HepG2 (cell line): ENCODE data around the gene EPC2. TPM values are rescaled to one million over a fixed set of nuclear protein-coding genes. Genes with fewer than 3 reads are reported as not detected.

Source experiments
- ATAC-seq: fragments of 200-7000 bp; cut with Tn5 transposase; 3 replicates; pipeline ENCODE4 v1.9.1; 2020; ENCODE audit warnings: mild to moderate bottlenecking, moderate library complexity
- BruUV-seq: library from RNA; stranded (reverse); fragments of 400-500 nt; replicated peaks from 2 replicates; lab custom pipeline; 2021; lab: Mats Ljungman, UMichigan
- CTCF ChIA-PET: fragments of 300-600 bp; formaldehyde crosslinking; extraction: SDS; loops from one replicate; lab custom pipeline; 2021; ENCODE audit warnings: low total read pairs, inconsistent platforms, low intra/inter-chr PET ratio; lab: Yijun Ruan, JAX
- POLR2A ChIA-PET: fragments of 350-600 bp; sonication (Branson Sonifier 250); formaldehyde crosslinking; loops from one replicate; lab custom pipeline; 2020; ENCODE audit warnings: antibody characterized with exemption, inconsistent platforms; lab: Yijun Ruan, JAX
- DNase-seq: peaks from one replicate; pipeline ENCODE4 v3.0.0-alpha.2; 2015; ENCODE audit warnings: low spot score
- FAIRE-seq: peaks from 3 replicates; lab custom pipeline; 2011; peaks lifted over from hg19 to GRCh38; lab: Jason Lieb, UNC
- H2AFZ ChIP-seq: one replicate; pipeline ENCODE4 v1.6.1; 2011; ENCODE audit warnings: low read length, inconsistent platforms
- H3K27ac ChIP-seq: fragments of 300-600 bp; 3 replicates; pipeline ENCODE4 v1.8.0; 2011; ENCODE audit warnings: mixed run types, mild to moderate bottlenecking, mixed read lengths, low read length, inconsistent platforms; ENCODE audit not compliant: insufficient read depth; ENCODE audit errors: extremely low read length
- H3K27me3 ChIP-seq, 2 experiments: fragments of 200-600 bp in 1 of 2; 2 replicates in 1 of 2; 3 replicates in 1 of 2; pipeline versions ENCODE4 v1.6.0 to v1.8.0; 2011; ENCODE audit warnings: low read length in 2 of 2, mild to moderate bottlenecking in 2 of 2, moderate library complexity in 2 of 2, inconsistent platforms in 1 of 2; ENCODE audit not compliant: insufficient read depth in 2 of 2, control insufficient read depth in 1 of 2
- H3K36me3 ChIP-seq, 2 experiments: fragments of 200-600 bp in 1 of 2; replicated peaks in 1 of 2; 2 replicates in 1 of 2; 3 replicates in 1 of 2; pipeline versions ENCODE4 v1.5.1 to v1.8.0; 2011; ENCODE audit warnings: low read length in 2 of 2, inconsistent platforms in 1 of 2; ENCODE audit not compliant: insufficient read depth in 2 of 2, control insufficient read depth in 1 of 2
- H3K4me1 ChIP-seq: 2 replicates; pipeline ENCODE4 v1.5.1; 2012; ENCODE audit warnings: low read length, inconsistent platforms; ENCODE audit not compliant: insufficient read depth
- H3K4me2 ChIP-seq: 2 replicates; pipeline ENCODE4 v1.6.0; 2011; ENCODE audit warnings: low read depth, low read length, inconsistent platforms
- H3K4me3 ChIP-seq, 3 experiments: fragments of 200-600 bp in 1 of 3; sonication (generic), shearing (Covaris generic) in 1 of 3; replicated peaks in 1 of 3; 2 replicates each; pipeline ENCODE4 v1.5.1; 2011 to 2016; ENCODE audit warnings: low read length in 3 of 3, inconsistent platforms in 2 of 3, low read depth in 2 of 3, mild to moderate bottlenecking in 2 of 3, control low read depth in 1 of 3, mixed read lengths in 1 of 3; ENCODE audit not compliant: insufficient read depth in 1 of 3
- H3K79me2 ChIP-seq: one replicate; pipeline ENCODE4 v1.6.1; 2011; ENCODE audit warnings: low read length, inconsistent platforms; ENCODE audit not compliant: insufficient read depth
- H3K9ac ChIP-seq: 2 replicates; pipeline ENCODE4 v1.6.0; 2011; ENCODE audit warnings: mild to moderate bottlenecking, low read depth, low read length, inconsistent platforms; ENCODE audit not compliant: insufficient read depth
- H3K9me3 ChIP-seq: 2 replicates; pipeline ENCODE4 v1.5.1; 2012; ENCODE audit warnings: mild to moderate bottlenecking, low read length
- H4K20me1 ChIP-seq: 2 replicates; pipeline ENCODE4 v1.6.0; 2011; ENCODE audit warnings: inconsistent platforms, mild to moderate bottlenecking, low read length, moderate library complexity; ENCODE audit not compliant: insufficient read depth
- HDAC1 ChIP-seq: sonication (generic); formaldehyde crosslinking; IDR thresholded peaks from 2 replicates; pipeline ENCODE4 v1.5.1; 2020; ENCODE audit warnings: mild to moderate bottlenecking, missing genetic modification reagents
- HHEX ChIP-seq: IDR thresholded peaks from 2 replicates; pipeline ENCODE4 v1.6.1; 2016; ENCODE audit warnings: control low read depth
- HNRNPH1 ChIP-seq: fragments of 200-400 bp; formaldehyde crosslinking; optimal IDR thresholded peaks from 2 replicates; pipeline ENCODE3; 2017; ENCODE audit warnings: mild to moderate bottlenecking, low read depth, low read length
- ISL2 ChIP-seq: sonication (generic); formaldehyde crosslinking; IDR thresholded peaks from 2 replicates; pipeline ENCODE4 v1.5.0; 2020; ENCODE audit warnings: missing genetic modification reagents
- KAT7 ChIP-seq: IDR thresholded peaks from 2 replicates; pipeline ENCODE4 v1.6.1; 2018; ENCODE audit warnings: borderline replicate concordance, missing compliant biosample characterization
- KDM4B ChIP-seq: sonication (generic); formaldehyde crosslinking; IDR thresholded peaks from 2 replicates; pipeline ENCODE4 v1.4.0; 2020; ENCODE audit warnings: missing genetic modification reagents
- KDM6A ChIP-seq: IDR thresholded peaks from 2 replicates; pipeline ENCODE4 v1.6.1; 2016; ENCODE audit warnings: low read depth
- KMT2B ChIP-seq: IDR thresholded peaks from 2 replicates; pipeline ENCODE4 v1.6.1; 2016; ENCODE audit warnings: missing genetic modification reagents, missing compliant biosample characterization
- NFRKB ChIP-seq: fragments of 450-650 bp; IDR thresholded peaks from 2 replicates; pipeline ENCODE4 v1.6.1; 2017
- PRMT3 ChIP-seq: sonication (generic); formaldehyde crosslinking; IDR thresholded peaks from 2 replicates; pipeline ENCODE4 v1.8.1; 2022; ENCODE audit warnings: low read depth, mild to moderate bottlenecking, moderate library complexity, missing genetic modification reagents, borderline replicate concordance
- SALL2 ChIP-seq: sonication (generic); formaldehyde crosslinking; IDR thresholded peaks from 2 replicates; pipeline ENCODE4 v1.8.1; 2023; ENCODE audit warnings: mild to moderate bottlenecking, missing genetic modification reagents, inconsistent platforms
- SP2 ChIP-seq: sonication (generic); formaldehyde crosslinking; IDR thresholded peaks from 2 replicates; pipeline ENCODE4 v1.5.1; 2020; ENCODE audit warnings: mild to moderate bottlenecking, missing genetic modification reagents
- ZEB1 ChIP-seq: IDR thresholded peaks from 2 replicates; pipeline ENCODE4 v1.6.1; 2012; ENCODE audit warnings: mild to moderate bottlenecking, low read depth, inconsistent platforms; ENCODE audit not compliant: insufficient replicate concordance
- ZNF264 ChIP-seq: sonication (generic); formaldehyde crosslinking; IDR thresholded peaks from 2 replicates; pipeline ENCODE4 v1.4.0; 2020; ENCODE audit warnings: missing genetic modification reagents
- ZNF460 ChIP-seq: sonication (generic); formaldehyde crosslinking; IDR thresholded peaks from 2 replicates; pipeline ENCODE4 v1.5.1; 2020; ENCODE audit warnings: missing genetic modification reagents, mild to moderate bottlenecking, borderline replicate concordance
- ZSCAN31 ChIP-seq: sonication (generic); formaldehyde crosslinking; IDR thresholded peaks from 2 replicates; pipeline ENCODE4 v1.5.0; 2020; ENCODE audit warnings: low read depth, mild to moderate bottlenecking, missing genetic modification reagents
- WGBS: methylation state at CpG from one replicate; pipeline ENCODE4 v1.1.6; 2017; ENCODE audit warnings: low lambda C conversion rate; 5-methylcytosine and 5-hydroxymethylcytosine counted together
- in situ Hi-C: cut with HindIII; loops from 2 replicates; pipeline ENCODE4 v1.10.0; 2017; ENCODE audit warnings: low pct_unique_long_range_greater_than_20kb; ENCODE audit not compliant: extremely low pct_ligation_motif_present
- intact Hi-C: fragments of 100-400 bp; cut with micrococcal nuclease; formaldehyde crosslinking; loops from one replicate; pipeline ENCODE4 v1.10.0; 2022; ENCODE audit not compliant: unreplicated experiment
- polyA plus RNA-seq, 8 experiments: library from polyadenylated mRNA; depleted of rRNA in 3 of 8; stranded (reverse) in 7 of 8; unstranded in 1 of 8; fragments of >200 nt; fragmentation: Illumina TruSeq in 4 of 8; extraction: Trizol in 4 of 8; gene quantifications; 2 replicates each; pipeline versions ENCODE4 v1.2.1 to v1.2.3, GENCODE V29; 2011 to 2016; ENCODE audit warnings: low read depth in 4 of 8, missing spikeins in 1 of 8, mixed read lengths in 1 of 8; ENCODE audit not compliant: insufficient read depth in 1 of 8
- total RNA-seq, 5 experiments: library from RNA; depleted of rRNA; stranded (reverse); fragments of >200 nt; fragmentation: Illumina TruSeq; extraction: Trizol; gene quantifications; 2 replicates each; pipeline ENCODE4 v1.2.3, GENCODE V29; 2016; ENCODE audit warnings: low read depth in 1 of 5

EPC2 gene
- total and polyA plus RNA-seq, 2 of the 13 experiments (the other 11 are each of a cell fraction or from before 2014, with no cell fraction given): 20.5 to 22.0 TPM

DNA sequence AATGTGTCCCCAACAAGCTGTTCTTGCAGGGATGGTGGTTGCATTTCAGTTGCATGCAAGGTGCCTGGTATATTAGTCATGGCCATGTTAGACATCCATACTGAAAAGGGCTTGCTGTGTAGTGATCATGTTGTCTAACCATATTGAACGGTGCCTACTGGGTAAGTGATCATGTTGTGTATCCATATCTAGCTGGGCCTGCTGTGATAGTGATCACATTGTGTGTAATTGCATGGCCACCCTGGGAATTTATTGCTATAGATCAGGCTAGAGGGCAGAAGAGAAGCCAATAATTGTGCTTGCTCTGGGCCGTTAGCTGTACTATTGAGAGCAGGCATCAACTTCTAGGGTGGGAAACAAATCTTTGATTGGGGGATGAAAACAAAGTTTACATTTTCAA is 9.8 kb upstream of the EPC2 start:
- Histone ChIP-seq H3K27ac (no peak overlapping the region), H3K9ac (no peak overlapping the region), H3K79me2 (no peaks in the 10 kb centered on the region), H3K36me3 (no peaks in the 10 kb centered on the region), H3K27me3 (peaks cover 0 to 8% of the 10 kb centered on the region in 2 experiments; a peak in 2 of 5 replicates), H3K4me3 (no peak overlapping the region), H4K20me1 (no peaks in the 10 kb centered on the region), H3K4me2 (no peak overlapping the region), H3K4me1 (no peaks in the 10 kb centered on the region), H2AFZ (no peak overlapping the region), H3K9me3 (no peaks in the 10 kb centered on the region)
- intact Hi-C loops: no loop called here
- in situ Hi-C loops: loop anchor here (25.0 kb wide), 1 partner anchor 353 kb away; no protein-coding TSS in a partner anchor
- FAIRE-seq (no peak), ATAC-seq (no peak), DNase-seq (no peak)
- TF ChIP-seq KMT2B (CRISPR knock-in tag): no peak
- no peak for TF ChIP-seq PRMT3 (CRISPR knock-in tag)
- TF ChIP-seq KDM4B (CRISPR knock-in tag): no peak
- TF ChIP-seq SALL2: no peak
- TF ChIP-seq ZNF460 (CRISPR knock-in tag): no peak
- no peak for TF ChIP-seq ZNF264 (CRISPR knock-in tag)
- no peak for TF ChIP-seq ZSCAN31 (CRISPR knock-in tag)
- TF ChIP-seq HNRNPH1: no peak
- no peak for TF ChIP-seq HDAC1 (CRISPR knock-in tag)
- BruUV-seq: no TSS peak
- ChIA-PET CTCF (no interaction called here), POLR2A (interaction anchor here (0.9 kb wide), 1 partner anchor 11 kb away, joined by 3 read pairs; no protein-coding TSS in a partner anchor)
- WGBS: 0% methylated on average over 2 of the region's 2 CpGs

- intact Hi-C loops: no loop called here
- Histone ChIP-seq H3K9ac (no peak overlapping the region), H3K9me3 (no peaks in the 10 kb centered on the region), H3K4me1 (peaks cover 23% of the 10 kb centered on the region), H3K4me2 (no peak overlapping the region), H3K79me2 (no peaks in the 10 kb centered on the region), H4K20me1 (no peaks in the 10 kb centered on the region), H3K27ac (no peak overlapping the region), H2AFZ (no peak overlapping the region), H3K27me3 (peaks cover 0 to 12% of the 10 kb centered on the region in 2 experiments; a peak in 3 of 5 replicates), H3K4me3 (no peak overlapping the region), H3K36me3 (no peaks in the 10 kb centered on the region)
- no peak for FAIRE-seq
- POLR2A ChIA-PET: no interaction called here
- in situ Hi-C loops: loop anchor here (25.0 kb wide), 1 partner anchor 349 kb away; no protein-coding TSS in a partner anchor
- no peak for TF ChIP-seq NFRKB
- TF ChIP-seq KDM6A (CRISPR knock-in tag): no peak
- no peak for TF ChIP-seq ZEB1
- no peak for TF ChIP-seq SP2 (CRISPR knock-in tag)
- TF ChIP-seq KAT7: no peak
- TF ChIP-seq ISL2 (CRISPR knock-in tag): no peak
- TF ChIP-seq HHEX (CRISPR knock-in tag): no peak
- BruUV-seq: no TSS peak
- 28% methylated on average over 5 of the region's 5 CpGs for WGBS
- ATAC-seq: no peak
- no peak for DNase-seq
- CTCF ChIA-PET: no interaction called here
Observed at GRCh38 chr2:148638543-148638942, 6.0 kb upstream of the EPC2 start.
